B cell (primary cell): ENCODE results near the gene XPO1. TPM values are rescaled to one million over a fixed set of nuclear protein-coding genes. Genes with fewer than 3 reads are reported as not detected.

Source experiments
- ATAC-seq: fragments of 200-7000 bp; cut with Tn5 transposase; one replicate; pipeline ENCODE4 v1.10.0; 2021; ENCODE audit warnings: low read depth, mild to moderate bottlenecking, moderate number of reproducible peaks, moderate library complexity
- CTCF ChIA-PET: fragments of 350-600 bp; sonication (Branson Sonifier 250); formaldehyde crosslinking; loops from one replicate; lab custom pipeline; 2021; ENCODE audit warnings: antibody characterized with exemption, inconsistent platforms; lab: Charles Lee
- POLR2A ChIA-PET: fragments of 350-600 bp; sonication (Branson Sonifier 250); formaldehyde crosslinking; loops from one replicate; lab custom pipeline; 2021; ENCODE audit warnings: antibody characterized with exemption; lab: Charles Lee
- DNase-seq: peaks from one replicate; pipeline ENCODE4 v3.0.0; 2013
- H2AFZ ChIP-seq: 2 replicates; pipeline ENCODE4 v1.6.1; 2012; ENCODE audit warnings: mild to moderate bottlenecking, low read depth, low read length; ENCODE audit not compliant: insufficient read depth, poor library complexity, severe bottlenecking
- H3K27ac ChIP-seq, 2 donors: 1 replicate in 1 of 2; 2 replicates in 1 of 2; pipeline ENCODE4 v1.5.1; 2012 to 2013; ENCODE audit warnings: low read length in 2 of 2, mild to moderate bottlenecking in 2 of 2, moderate library complexity in 1 of 2
- H3K27me3 ChIP-seq, 4 experiments: fragments of 200-600 bp in 1 of 4; sonication (generic) in 1 of 4; replicated peaks in 1 of 4; 1 replicate in 2 of 4; 2 replicates in 2 of 4; pipeline versions ENCODE4 v1.6.1 to v1.7.0; 2013 to 2016; ENCODE audit warnings: low read length in 3 of 4, mild to moderate bottlenecking in 2 of 4, mixed read lengths in 1 of 4, moderate library complexity in 1 of 4; ENCODE audit not compliant: insufficient read depth in 4 of 4, control insufficient read depth in 3 of 4; ENCODE audit errors: control extremely low read depth in 1 of 4
- H3K36me3 ChIP-seq, 2 experiments: replicated peaks in 1 of 2; 1 replicate in 1 of 2; 2 replicates in 1 of 2; pipeline versions ENCODE4 v1.6.1 to v1.7.1; 2013; ENCODE audit warnings: low read length in 1 of 2; ENCODE audit not compliant: insufficient read depth in 2 of 2, control insufficient read depth in 1 of 2; ENCODE audit errors: control extremely low read depth in 1 of 2, extremely low read depth in 1 of 2
- H3K4me1 ChIP-seq, 2 donors: fragments of 200-600 bp in 1 of 2; sonication (generic) in 1 of 2; 1 replicate in 1 of 2; 2 replicates in 1 of 2; pipeline versions ENCODE4 v1.5.1 to v1.6.1; 2013 to 2017; ENCODE audit warnings: low read length in 2 of 2; ENCODE audit not compliant: control insufficient read depth in 2 of 2, insufficient read depth in 2 of 2
- H3K4me2 ChIP-seq: replicated peaks from 2 replicates; pipeline ENCODE3; 2012; ENCODE audit warnings: mild to moderate bottlenecking, low read depth, low read length; ENCODE audit not compliant: poor library complexity, severe bottlenecking
- H3K4me3 ChIP-seq, 5 experiments: fragments of 200-600 bp in 1 of 5; sonication (generic) in 1 of 5; 1 replicate in 3 of 5; 2 replicates in 2 of 5; pipeline versions ENCODE4 v1.5.1 to v1.7.0; 2011 to 2016; ENCODE audit warnings: low read length in 4 of 5, mild to moderate bottlenecking in 4 of 5, low read depth in 2 of 5, control low read depth in 1 of 5, moderate library complexity in 1 of 5; ENCODE audit not compliant: insufficient read depth in 1 of 5; ENCODE audit errors: control extremely low read depth in 1 of 5, extremely low read depth in 1 of 5
- H3K79me2 ChIP-seq: fragments of 200-600 bp; sonication (generic); one replicate; pipeline ENCODE4 v1.6.0; 2016; ENCODE audit warnings: low read length; ENCODE audit not compliant: control insufficient read depth, insufficient read depth
- H3K9ac ChIP-seq: fragments of 200-600 bp; sonication (generic); 2 replicates; pipeline ENCODE4 v1.6.1; 2017; ENCODE audit warnings: mild to moderate bottlenecking, low read length, moderate library complexity
- H3K9me3 ChIP-seq, 3 donors: one replicate each; pipeline versions ENCODE4 v1.6.1 to v1.7.1; 2013; ENCODE audit warnings: low read length in 2 of 3; ENCODE audit not compliant: control insufficient read depth in 2 of 3, insufficient read depth in 1 of 3; ENCODE audit errors: control extremely low read depth in 1 of 3
- H4K20me1 ChIP-seq: 2 replicates; pipeline ENCODE4 v1.6.0; 2012; ENCODE audit warnings: mild to moderate bottlenecking, low read length; ENCODE audit not compliant: insufficient read depth, control insufficient read depth, poor library complexity, severe bottlenecking
- H3K27ac Mint-ChIP-seq: one replicate; pipeline ENCODE4 v1.8.0; 2021; ENCODE audit warnings: mixed read lengths
- H3K27me3 Mint-ChIP-seq: one replicate; pipeline ENCODE4 v1.8.0; 2021; ENCODE audit warnings: mixed read lengths
- H3K4me1 Mint-ChIP-seq: one replicate; pipeline ENCODE4 v1.8.0; 2021; ENCODE audit warnings: mixed read lengths
- H3K4me3 Mint-ChIP-seq: one replicate; pipeline ENCODE4 v1.8.0; 2021; ENCODE audit warnings: mixed read lengths
- H3K9me3 Mint-ChIP-seq: one replicate; pipeline ENCODE4 v1.8.0; 2022; ENCODE audit warnings: mixed read lengths; ENCODE audit not compliant: insufficient read depth
- EZH2 ChIP-seq: IDR thresholded peaks from 2 replicates; pipeline ENCODE4 v1.6.1; 2012; ENCODE audit warnings: borderline replicate concordance, low read depth, mild to moderate bottlenecking, moderate library complexity, low read length; ENCODE audit not compliant: insufficient read depth, poor library complexity, severe bottlenecking
- WGBS: methylation state at CpG from one replicate; pipeline ENCODE4 v1.1.5; 2013; ENCODE audit warnings: missing lambda C conversion rate; ENCODE audit not compliant: insufficient coverage; 5-methylcytosine and 5-hydroxymethylcytosine counted together
- intact Hi-C: fragments of 100-400 bp; cut with micrococcal nuclease; formaldehyde crosslinking; loops from one replicate; pipeline ENCODE4 v1.10.0; 2022
- polyA plus RNA-seq: library from polyadenylated mRNA; depleted of rRNA; stranded (reverse); fragments of >200 nt; gene quantifications from 2 replicates; pipeline ENCODE4 v1.2.3, GENCODE V29; 2012
- total RNA-seq, 2 donors: library from RNA; stranded (reverse); fragments of 120-200 nt in 1 of 2; gene quantifications; 1 replicate in 1 of 2; 2 replicates in 1 of 2; pipeline versions ENCODE4 v1.2.3 to v1.2.4, GENCODE V29; 2013 to 2022
- TF ChIP-seq, protein P1 (sequence below): fragments of 200-600 bp; IDR thresholded peaks from one replicate; pipeline ENCODE4 v1.8.0; 2022; ENCODE audit warnings: antibody characterized with exemption, mild to moderate bottlenecking

The XPO1 gene
- total and polyA plus RNA-seq, 2 donors (not counting 1 experiment from before 2014, with no cell fraction given), result 43.8 to 208 TPM

DNA sequence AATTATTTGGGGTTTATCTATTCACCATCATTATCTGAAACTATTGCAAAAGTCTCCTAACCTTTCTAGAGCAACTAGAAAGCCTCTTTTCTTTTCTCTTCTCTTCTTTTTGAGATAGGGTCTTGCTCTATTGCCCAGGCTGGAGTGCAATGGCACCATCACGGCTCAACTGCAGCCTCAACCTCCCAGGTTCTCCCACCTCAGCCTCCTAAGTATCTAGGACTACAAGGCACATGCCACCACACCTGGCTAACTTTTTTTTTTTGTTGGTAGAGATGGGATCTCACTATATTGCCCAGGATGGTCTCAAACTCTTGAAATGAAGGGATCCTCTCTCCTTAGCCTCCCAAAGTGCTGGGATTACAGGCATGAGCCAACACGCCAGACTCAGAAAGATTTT, 24.5 kb upstream of the XPO1 start:
- Histone ChIP-seq H3K4me3 (no peak overlapping the region), H3K9ac (no peak overlapping the region), H3K4me2 (no peak overlapping the region), H3K4me1 (no peaks in the 10 kb centered on the region), H4K20me1 (no peaks in the 10 kb centered on the region), H3K36me3 (no peaks in the 10 kb centered on the region), H3K27ac (no peak overlapping the region), H3K79me2 (no peaks in the 10 kb centered on the region), H2AFZ (no peak overlapping the region), H3K27me3 (no peaks in the 10 kb centered on the region), H3K9me3 (no peaks in the 10 kb centered on the region)
- ATAC-seq (no peak), DNase-seq (no peak)
- no peaks in the 10 kb centered on the region for H3K4me1 Mint-ChIP-seq
- no peak overlapping the region for H3K27ac Mint-ChIP-seq
- H3K4me3 Mint-ChIP-seq, result no peak overlapping the region
- TF ChIP-seq EZH2, result no peak
- TF ChIP-seq, protein P1, sequence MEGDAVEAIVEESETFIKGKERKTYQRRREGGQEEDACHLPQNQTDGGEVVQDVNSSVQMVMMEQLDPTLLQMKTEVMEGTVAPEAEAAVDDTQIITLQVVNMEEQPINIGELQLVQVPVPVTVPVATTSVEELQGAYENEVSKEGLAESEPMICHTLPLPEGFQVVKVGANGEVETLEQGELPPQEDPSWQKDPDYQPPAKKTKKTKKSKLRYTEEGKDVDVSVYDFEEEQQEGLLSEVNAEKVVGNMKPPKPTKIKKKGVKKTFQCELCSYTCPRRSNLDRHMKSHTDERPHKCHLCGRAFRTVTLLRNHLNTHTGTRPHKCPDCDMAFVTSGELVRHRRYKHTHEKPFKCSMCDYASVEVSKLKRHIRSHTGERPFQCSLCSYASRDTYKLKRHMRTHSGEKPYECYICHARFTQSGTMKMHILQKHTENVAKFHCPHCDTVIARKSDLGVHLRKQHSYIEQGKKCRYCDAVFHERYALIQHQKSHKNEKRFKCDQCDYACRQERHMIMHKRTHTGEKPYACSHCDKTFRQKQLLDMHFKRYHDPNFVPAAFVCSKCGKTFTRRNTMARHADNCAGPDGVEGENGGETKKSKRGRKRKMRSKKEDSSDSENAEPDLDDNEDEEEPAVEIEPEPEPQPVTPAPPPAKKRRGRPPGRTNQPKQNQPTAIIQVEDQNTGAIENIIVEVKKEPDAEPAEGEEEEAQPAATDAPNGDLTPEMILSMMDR, result no peak
- peaks cover 10% of the 10 kb centered on the region for H3K27me3 Mint-ChIP-seq
- POLR2A ChIA-PET, result no interaction called here
- 100% methylated on average over 1 of the region's 2 CpGs for WGBS
- CTCF ChIA-PET, result no interaction called here
- intact Hi-C loops, result no loop called here
- no peaks in the 10 kb centered on the region for H3K9me3 Mint-ChIP-seq

DNA sequence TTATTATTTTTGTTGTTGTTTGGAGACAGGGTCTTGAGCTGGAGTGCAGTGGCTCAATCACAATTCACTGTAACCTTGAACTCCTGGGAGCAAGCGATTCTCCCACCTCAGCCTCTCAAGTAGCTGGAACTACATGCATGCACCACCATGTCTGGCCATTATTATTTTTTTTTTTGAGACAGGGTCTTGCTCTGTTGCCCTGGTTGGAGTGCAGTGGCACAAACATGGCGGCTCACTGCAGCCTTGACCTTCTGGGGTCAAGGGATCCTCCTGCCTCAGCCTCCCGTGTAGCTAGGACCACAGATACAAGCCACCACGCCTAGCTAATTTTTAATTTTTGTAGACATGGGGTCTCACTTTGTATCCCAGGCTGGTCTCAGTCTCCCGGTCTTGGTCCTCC, 20.0 kb upstream of the XPO1 start:
- H3K27ac ChIP-seq, result no peak overlapping the region
- H3K36me3 ChIP-seq, result no peaks in the 10 kb centered on the region
- 84% methylated on average over 5 of the region's 5 CpGs for whole genome bisulfite sequencing
- no peak for ATAC-seq
- H3K9me3 ChIP-seq, result no peaks in the 10 kb centered on the region
- intact Hi-C loops, result no loop called here
- no peak overlapping the region for H3K9ac ChIP-seq
- H3K4me3 ChIP-seq, result no peak overlapping the region
- H3K9me3 Mint-ChIP-seq, result no peaks in the 10 kb centered on the region
- no peaks in the 10 kb centered on the region for H3K27me3 ChIP-seq
- no peaks in the 10 kb centered on the region for H3K4me1 ChIP-seq
- H3K27ac Mint-ChIP-seq, result no peak overlapping the region
- DNase-seq, result no peak
- H3K4me2 ChIP-seq, result no peak overlapping the region
- no peak overlapping the region for H2AFZ ChIP-seq
- H4K20me1 ChIP-seq, result no peaks in the 10 kb centered on the region
- peaks cover 8% of the 10 kb centered on the region for H3K27me3 Mint-ChIP-seq
- POLR2A ChIA-PET, result no interaction called here
- H3K4me3 Mint-ChIP-seq, result no peak overlapping the region
- no peaks in the 10 kb centered on the region for H3K79me2 ChIP-seq
- no peaks in the 10 kb centered on the region for H3K4me1 Mint-ChIP-seq
- CTCF ChIA-PET, result no interaction called here
- no peak for TF ChIP-seq EZH2
- TF ChIP-seq, protein P1, result no peak
